ENCODE data around the gene CCSER2. TPM values are rescaled to one million over a fixed set of nuclear protein-coding genes. Genes with fewer than 3 reads are reported as not detected.
"Not testable (repeated sequence)": the region's sequence is repeated elsewhere in the genome, so short reads cannot be mapped to it uniquely, and the experiment has no call there.

CCSER2 gene
- total RNA-seq, 1 donor from 2014 or later = 22.4 TPM

- TF ChIP-seq CTCF (IDR thresholded peaks at IDR 0.05; ENCODE audit: insufficient read depth, low read length, severe bottlenecking) = no peak
- H3K36me3 ChIP-seq (ENCODE audit: control insufficient read depth, insufficient read depth, low read length) = no peaks in the 10 kb centered on the region
- no peak overlapping the region for H3K4me3 ChIP-seq (ENCODE audit: low read depth, low read length)
- DNase-seq (ENCODE audit: low read depth) (no peak), FAIRE-seq (no peak)
- no peaks in the 10 kb centered on the region for H3K27me3 ChIP-seq (ENCODE audit: control insufficient read depth, insufficient read depth, low read length)
Observed at GRCh38 chr10:84406561-84406960, 78.2 kb downstream of the CCSER2 start.

GRCh38 chr10:84407388-84408049 is 79.1 kb downstream of the CCSER2 start:
- no peak overlapping the region for H3K4me3 ChIP-seq (ENCODE audit: low read depth, low read length)
- H3K36me3 ChIP-seq (ENCODE audit: control insufficient read depth, insufficient read depth, low read length) = no peaks in the 10 kb centered on the region
- H3K27me3 ChIP-seq (ENCODE audit: control insufficient read depth, insufficient read depth, low read length) = no peaks in the 10 kb centered on the region
- no peak for FAIRE-seq
- peak; percentile 17 for DNase-seq (ENCODE audit: low read depth)
- no peak for TF ChIP-seq CTCF (IDR thresholded peaks at IDR 0.05; ENCODE audit: insufficient read depth, low read length, severe bottlenecking)

- no peak overlapping the region for H3K4me3 ChIP-seq (ENCODE audit: low read depth, low read length)
- DNase-seq (ENCODE audit: low read depth) (no peak), FAIRE-seq (no peak)
- no peak for TF ChIP-seq CTCF (IDR thresholded peaks at IDR 0.05; ENCODE audit: insufficient read depth, low read length, severe bottlenecking)
- H3K36me3 ChIP-seq (ENCODE audit: control insufficient read depth, insufficient read depth, low read length) = no peaks in the 10 kb centered on the region
- H3K27me3 ChIP-seq (ENCODE audit: control insufficient read depth, insufficient read depth, low read length) = no peaks in the 10 kb centered on the region
Observed at GRCh38 chr10:84412482-84412881, 84.1 kb downstream of the CCSER2 start.

DNA sequence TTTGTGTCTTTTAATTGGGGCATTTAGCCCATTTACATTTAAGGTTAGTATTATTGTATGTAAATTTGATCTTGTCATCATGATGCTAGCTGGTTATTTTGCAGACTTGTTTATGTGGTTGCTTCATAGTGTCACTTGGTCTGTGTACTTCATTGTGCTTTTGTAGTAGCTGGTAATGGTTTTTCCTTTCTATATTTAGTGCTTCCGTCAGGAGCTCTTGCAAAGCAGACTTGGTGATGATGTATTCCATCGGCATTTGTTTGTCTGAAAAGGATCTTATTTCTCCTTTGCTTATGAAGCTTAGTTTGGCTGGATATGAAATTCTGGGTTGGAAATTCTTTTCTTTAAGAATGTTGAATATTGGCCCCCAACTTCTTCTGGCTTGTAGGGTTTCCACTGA is 85.7 kb downstream of the CCSER2 start:
- not testable (repeated sequence) for H3K27me3 ChIP-seq (ENCODE audit: control insufficient read depth, insufficient read depth, low read length); H3K4me3 ChIP-seq (ENCODE audit: low read depth, low read length); FAIRE-seq; H3K36me3 ChIP-seq (ENCODE audit: control insufficient read depth, insufficient read depth, low read length); DNase-seq (ENCODE audit: low read depth)

DNA sequence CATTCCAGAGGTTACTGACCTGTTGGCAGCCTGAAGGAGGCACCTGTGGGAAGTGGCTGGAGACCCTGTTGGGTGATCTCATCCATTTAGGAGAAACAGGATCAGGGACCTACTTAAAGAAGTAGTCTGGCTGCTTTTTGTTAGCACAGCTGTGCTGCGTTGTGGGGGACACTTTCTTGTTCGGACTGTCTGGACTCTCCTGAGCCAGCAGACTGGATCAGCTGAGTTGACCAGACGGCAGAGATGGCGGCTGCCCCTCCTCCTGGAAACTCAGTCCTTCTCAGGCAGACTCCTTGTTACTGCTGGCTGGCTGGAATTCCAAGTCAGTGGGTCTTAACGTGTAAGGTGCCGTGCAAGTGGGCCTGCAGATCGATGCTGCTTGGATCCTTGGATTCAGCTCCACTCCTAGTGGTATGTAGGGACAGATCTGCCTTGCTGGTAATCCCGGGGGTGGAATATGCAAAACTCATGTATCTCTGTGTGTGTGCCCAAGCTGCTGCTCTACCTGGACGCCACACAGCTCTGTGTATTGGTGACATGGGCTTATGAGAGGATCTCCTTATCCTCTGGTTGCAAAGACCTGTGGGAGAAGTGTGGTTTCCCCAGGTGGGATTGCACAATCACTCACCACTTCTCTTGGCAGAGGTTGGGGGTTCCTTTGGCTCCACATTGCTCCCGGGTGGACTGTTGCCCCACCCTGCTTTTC is 87.3 kb downstream of the CCSER2 start:
- Histone ChIP-seq H3K36me3 (ENCODE audit: control insufficient read depth, insufficient read depth, low read length) (no peaks in the 10 kb centered on the region), H3K27me3 (ENCODE audit: control insufficient read depth, insufficient read depth, low read length) (no peaks in the 10 kb centered on the region), H3K4me3 (ENCODE audit: low read depth, low read length) (no peak overlapping the region)
- no peak for TF ChIP-seq CTCF (IDR thresholded peaks at IDR 0.05; ENCODE audit: insufficient read depth, low read length, severe bottlenecking)
- FAIRE-seq (no peak), DNase-seq (ENCODE audit: low read depth) (peak; percentile 22)

DNA sequence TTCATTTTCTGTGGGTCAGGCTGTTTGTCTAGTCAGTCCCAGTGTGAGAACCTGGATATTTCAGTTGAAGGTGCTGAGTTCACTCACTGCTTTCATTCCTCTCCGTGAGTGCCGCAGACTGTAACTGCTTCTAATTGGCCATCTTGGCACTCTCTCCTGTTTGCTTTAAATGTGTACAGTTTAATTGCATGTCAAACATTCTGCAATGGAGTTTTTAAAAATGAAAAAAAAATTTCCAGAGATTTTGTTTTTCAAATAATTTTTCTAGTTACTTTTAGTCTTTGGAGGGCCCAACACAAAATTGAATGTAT is 87.8 kb downstream of the CCSER2 start:
- no peaks in the 10 kb centered on the region for H3K36me3 ChIP-seq (ENCODE audit: control insufficient read depth, insufficient read depth, low read length)
- no peak for FAIRE-seq
- H3K4me3 ChIP-seq (ENCODE audit: low read depth, low read length) = no peak overlapping the region
- TF ChIP-seq CTCF (IDR thresholded peaks at IDR 0.05; ENCODE audit: insufficient read depth, low read length, severe bottlenecking) = no peak
- no peak for DNase-seq (ENCODE audit: low read depth)
- H3K27me3 ChIP-seq (ENCODE audit: control insufficient read depth, insufficient read depth, low read length) = no peaks in the 10 kb centered on the region
